Measurements from ENCODE around the gene HRC.
"Not testable (repeated sequence)": the region's sequence is repeated elsewhere in the genome, so short reads cannot be mapped to it uniquely, and the experiment has no call there.

HRC gene, protein sequence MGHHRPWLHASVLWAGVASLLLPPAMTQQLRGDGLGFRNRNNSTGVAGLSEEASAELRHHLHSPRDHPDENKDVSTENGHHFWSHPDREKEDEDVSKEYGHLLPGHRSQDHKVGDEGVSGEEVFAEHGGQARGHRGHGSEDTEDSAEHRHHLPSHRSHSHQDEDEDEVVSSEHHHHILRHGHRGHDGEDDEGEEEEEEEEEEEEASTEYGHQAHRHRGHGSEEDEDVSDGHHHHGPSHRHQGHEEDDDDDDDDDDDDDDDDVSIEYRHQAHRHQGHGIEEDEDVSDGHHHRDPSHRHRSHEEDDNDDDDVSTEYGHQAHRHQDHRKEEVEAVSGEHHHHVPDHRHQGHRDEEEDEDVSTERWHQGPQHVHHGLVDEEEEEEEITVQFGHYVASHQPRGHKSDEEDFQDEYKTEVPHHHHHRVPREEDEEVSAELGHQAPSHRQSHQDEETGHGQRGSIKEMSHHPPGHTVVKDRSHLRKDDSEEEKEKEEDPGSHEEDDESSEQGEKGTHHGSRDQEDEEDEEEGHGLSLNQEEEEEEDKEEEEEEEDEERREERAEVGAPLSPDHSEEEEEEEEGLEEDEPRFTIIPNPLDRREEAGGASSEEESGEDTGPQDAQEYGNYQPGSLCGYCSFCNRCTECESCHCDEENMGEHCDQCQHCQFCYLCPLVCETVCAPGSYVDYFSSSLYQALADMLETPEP

DNA sequence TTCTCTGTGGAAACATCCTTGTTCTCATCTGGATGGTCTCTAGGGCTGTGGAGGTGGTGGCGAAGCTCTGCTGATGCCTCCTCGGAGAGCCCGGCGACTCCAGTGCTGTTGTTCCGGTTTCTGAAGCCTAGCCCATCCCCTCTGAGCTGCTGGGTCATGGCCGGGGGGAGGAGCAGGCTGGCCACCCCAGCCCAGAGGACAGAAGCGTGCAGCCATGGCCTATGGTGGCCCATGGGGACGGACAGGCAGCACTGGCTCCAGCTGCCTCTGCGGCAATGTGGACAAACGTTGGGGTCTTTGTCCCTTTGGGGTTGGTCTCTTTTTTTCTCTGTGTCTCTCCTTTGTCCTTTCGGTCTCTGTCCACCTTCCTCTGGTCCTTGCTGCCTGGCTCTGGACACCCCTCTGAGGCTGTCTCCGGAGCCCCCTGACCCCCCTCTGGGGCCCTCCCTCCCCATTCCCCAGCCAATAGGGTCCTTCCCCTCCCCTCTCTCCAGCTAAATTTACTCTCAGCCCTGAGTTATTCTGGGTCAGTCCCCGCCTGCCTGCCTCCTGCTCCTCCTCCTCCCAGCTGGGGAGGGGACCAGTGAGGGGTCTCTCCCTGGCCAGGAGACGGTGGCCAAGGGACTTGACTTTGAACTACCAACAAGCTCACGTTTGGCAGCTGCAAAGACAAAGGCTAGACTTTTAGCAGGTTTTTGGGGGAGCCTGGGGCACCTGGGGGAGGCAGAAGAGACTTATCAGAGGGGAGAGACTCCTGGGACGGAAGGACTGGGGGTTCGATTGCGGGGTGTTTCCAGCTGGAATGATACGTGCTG, at the start of gene HRC:
Gene HRC (minus strand): TSS at position 392 of the 815 bp plus-strand sequence. CDS start 159 bp downstream, at position 233.
- H3K4me1 ChIP-seq = peaks cover 11% of the 10 kb centered on the region
- no peak for DNase-seq (ENCODE audit: low spot score in 2 of 2)
- no peaks in the 10 kb centered on the region for H3K27me3 ChIP-seq (ENCODE audit: low read depth)
- in situ Hi-C loops (cut with MboI; ENCODE audit: low sequenced_read_pairs) = no loop called here
- no peak within 1 kb of the TSS for H3K4me3 ChIP-seq
- H3K36me3 ChIP-seq (replicated peaks) = no peaks in the 10 kb centered on the region
- H3K9me3 ChIP-seq = no peaks in the 10 kb centered on the region

DNA sequence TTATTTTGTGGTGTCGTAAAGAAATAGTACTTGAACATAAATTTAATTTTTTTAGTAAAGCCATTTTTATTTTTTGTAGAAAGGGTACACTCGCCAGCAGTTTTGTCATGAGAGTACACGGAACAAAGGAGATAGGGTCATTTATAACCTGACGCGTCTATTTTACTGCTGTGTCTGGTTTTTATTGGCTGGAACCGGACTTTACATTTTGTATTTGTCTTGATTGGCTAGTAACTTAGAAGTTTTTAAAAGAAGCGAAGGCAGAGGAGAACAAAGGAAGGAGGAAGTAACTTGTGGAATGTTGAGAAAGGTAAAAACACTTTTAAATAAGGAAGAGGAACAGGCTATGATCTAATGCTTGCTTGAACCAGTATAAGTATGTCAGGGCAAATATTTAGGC, 45.8 kb upstream of the HRC start:
- H3K4me1 ChIP-seq = no peaks in the 10 kb centered on the region
- H3K4me3 ChIP-seq = no peak overlapping the region
- H3K9me3 ChIP-seq = no peaks in the 10 kb centered on the region
- in situ Hi-C loops (cut with MboI; ENCODE audit: low sequenced_read_pairs) = no loop called here
- no peak for DNase-seq (ENCODE audit: low spot score in 2 of 2)
- no peaks in the 10 kb centered on the region for H3K27me3 ChIP-seq (ENCODE audit: low read depth)
- peaks cover 8% of the 10 kb centered on the region for H3K36me3 ChIP-seq (replicated peaks)

DNA sequence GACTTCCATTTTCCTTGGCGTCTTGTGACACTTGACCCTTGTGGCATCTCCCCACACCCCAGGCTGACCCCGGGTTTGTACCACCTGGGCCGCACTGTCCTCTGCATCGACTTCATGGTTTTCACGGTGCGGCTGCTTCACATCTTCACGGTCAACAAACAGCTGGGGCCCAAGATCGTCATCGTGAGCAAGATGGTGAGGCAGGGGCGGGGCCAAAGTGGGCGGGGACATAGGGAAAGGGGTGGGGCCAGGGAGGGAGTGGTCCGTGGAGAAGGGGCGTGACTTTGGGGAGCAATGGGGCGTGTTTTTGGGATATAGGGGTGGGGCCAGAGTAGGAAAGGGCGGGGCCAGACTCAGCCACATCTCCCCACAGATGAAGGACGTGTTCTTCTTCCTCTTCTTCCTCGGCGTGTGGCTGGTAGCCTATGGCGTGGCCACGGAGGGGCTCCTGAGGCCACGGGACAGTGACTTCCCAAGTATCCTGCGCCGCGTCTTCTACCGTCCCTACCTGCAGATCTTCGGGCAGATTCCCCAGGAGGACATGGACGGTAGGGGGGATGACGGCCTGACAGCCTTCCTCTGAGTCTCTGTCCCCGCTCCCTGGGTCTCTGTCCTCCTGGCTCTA, 45.2 kb upstream of the HRC start:
- DNase-seq (ENCODE audit: low spot score in 2 of 2) = peak in 1 of 2 experiments; percentile 51
- no peak overlapping the region for H3K4me3 ChIP-seq
- no peaks in the 10 kb centered on the region for H3K4me1 ChIP-seq
- H3K27me3 ChIP-seq (ENCODE audit: low read depth) = no peaks in the 10 kb centered on the region
- H3K36me3 ChIP-seq (replicated peaks) = peaks cover 8% of the 10 kb centered on the region
- in situ Hi-C loops (cut with MboI; ENCODE audit: low sequenced_read_pairs) = no loop called here
- H3K9me3 ChIP-seq = no peaks in the 10 kb centered on the region

DNA sequence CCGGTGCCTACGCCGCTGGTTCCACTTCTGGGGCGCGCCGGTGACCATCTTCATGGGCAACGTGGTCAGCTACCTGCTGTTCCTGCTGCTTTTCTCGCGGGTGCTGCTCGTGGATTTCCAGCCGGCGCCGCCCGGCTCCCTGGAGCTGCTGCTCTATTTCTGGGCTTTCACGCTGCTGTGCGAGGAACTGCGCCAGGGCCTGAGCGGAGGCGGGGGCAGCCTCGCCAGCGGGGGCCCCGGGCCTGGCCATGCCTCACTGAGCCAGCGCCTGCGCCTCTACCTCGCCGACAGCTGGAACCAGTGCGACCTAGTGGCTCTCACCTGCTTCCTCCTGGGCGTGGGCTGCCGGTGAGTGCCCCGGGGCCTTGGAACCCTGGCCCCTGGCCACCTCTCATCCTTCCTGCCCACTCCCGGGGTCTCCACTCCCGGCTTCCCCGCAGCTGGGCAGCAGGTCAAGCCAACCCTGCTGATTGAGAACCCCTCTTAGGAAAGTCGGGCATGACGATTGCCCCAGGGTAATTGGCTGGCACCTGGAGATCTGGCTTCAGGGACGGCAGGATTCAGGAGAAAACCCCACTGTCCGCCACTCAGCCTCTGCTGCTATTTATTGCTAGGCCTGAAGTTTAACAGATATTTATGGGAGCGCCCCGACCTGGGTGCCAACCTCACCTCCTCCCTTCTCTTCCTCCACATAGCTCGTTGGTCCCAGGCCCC, 41.5 kb upstream of the HRC start:
- no peaks in the 10 kb centered on the region for H3K27me3 ChIP-seq (ENCODE audit: low read depth)
- no peaks in the 10 kb centered on the region for H3K4me1 ChIP-seq
- no peak for DNase-seq (ENCODE audit: low spot score in 2 of 2)
- no peak overlapping the region for H3K4me3 ChIP-seq
- H3K9me3 ChIP-seq = no peaks in the 10 kb centered on the region
- H3K36me3 ChIP-seq (replicated peaks) = no peaks in the 10 kb centered on the region; the same call in 1 of the 2 replicates
- in situ Hi-C loops (cut with MboI; ENCODE audit: low sequenced_read_pairs) = no loop called here

DNA sequence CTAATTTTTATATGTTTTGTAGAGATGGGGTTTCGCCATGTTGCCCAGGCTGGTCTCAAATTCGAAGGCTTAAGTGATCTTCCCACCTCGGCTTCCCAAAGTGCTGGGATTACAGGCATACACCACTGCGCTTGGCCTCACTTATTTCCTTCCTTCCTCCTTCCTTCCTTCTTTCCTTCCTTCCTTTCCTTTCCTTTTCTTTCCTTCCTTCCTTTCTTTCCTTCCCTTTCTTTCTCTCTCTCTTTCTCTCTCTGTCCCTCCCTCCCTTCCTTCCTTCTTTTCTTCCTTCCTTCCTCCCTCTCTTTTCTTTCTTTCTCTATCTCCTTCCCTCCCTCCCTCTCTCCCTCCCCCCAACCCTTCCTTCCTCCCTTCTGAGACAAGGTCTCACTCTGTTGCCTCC, 39.2 kb upstream of the HRC start:
- in situ Hi-C loops (cut with MboI; ENCODE audit: low sequenced_read_pairs) = no loop called here
- H3K36me3 ChIP-seq (replicated peaks) = peaks cover 12% of the 10 kb centered on the region
- H3K4me3 ChIP-seq = no peak overlapping the region
- H3K9me3 ChIP-seq = no peaks in the 10 kb centered on the region
- no peaks in the 10 kb centered on the region for H3K27me3 ChIP-seq (ENCODE audit: low read depth)
- H3K4me1 ChIP-seq = no peaks in the 10 kb centered on the region
- no peak for DNase-seq (ENCODE audit: low spot score in 2 of 2)

DNA sequence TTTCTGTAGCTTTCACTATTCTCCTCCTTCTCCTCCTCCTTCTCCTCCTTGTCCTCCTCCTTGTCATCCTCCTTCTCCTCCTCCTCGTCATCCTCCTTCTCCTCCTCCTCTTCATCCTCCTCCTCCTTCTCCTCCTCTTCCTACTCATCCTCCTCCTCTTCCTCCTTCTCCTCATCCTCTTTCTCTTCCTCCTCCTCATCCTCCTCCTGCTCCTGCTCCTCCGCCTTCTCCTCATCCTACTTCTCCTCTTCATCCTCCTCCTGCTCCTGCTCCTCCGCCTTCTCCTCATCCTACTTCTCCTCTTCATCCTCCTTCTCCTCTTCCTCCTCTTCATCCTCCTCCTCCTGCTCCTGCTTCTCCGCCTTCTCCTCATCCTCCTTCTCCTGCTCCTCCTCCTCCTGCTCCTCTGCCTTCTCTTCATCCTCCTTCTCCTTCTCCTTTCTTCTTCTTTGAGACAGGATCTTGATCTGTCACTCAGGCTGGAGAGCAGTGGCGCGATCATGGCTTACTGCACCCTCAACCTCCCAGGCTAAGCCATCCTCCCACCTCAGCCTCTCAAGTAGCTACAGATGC, 38.7 kb upstream of the HRC start:
- no peaks in the 10 kb centered on the region for H3K9me3 ChIP-seq
- H3K36me3 ChIP-seq (replicated peaks) = peaks cover 16% of the 10 kb centered on the region
- H3K27me3 ChIP-seq (ENCODE audit: low read depth) = no peaks in the 10 kb centered on the region
- no peak for DNase-seq (ENCODE audit: low spot score in 2 of 2)
- no peaks in the 10 kb centered on the region for H3K4me1 ChIP-seq
- in situ Hi-C loops (cut with MboI; ENCODE audit: low sequenced_read_pairs) = no loop called here
- no peak overlapping the region for H3K4me3 ChIP-seq

DNA sequence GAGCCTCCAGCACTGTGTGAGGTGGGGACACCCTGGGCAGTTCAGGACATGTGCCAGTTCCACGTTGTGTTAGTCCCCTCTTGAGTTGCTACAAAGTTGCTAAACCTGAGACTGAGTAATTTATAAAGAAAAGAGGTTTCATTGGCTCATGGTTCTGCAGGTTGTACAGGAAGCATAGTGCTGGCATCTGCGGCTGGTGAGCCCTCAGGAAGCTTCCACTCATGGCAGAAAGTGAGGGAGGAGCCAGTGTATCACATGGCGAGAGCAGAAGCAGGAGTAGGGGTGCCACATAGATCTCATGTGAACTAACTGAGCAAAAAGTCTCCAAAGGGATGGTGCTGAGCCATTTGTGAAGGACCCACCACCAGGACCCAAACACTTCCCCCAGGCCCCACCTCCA, 35.6 kb upstream of the HRC start:
- Histone ChIP-seq H3K4me1 (no peaks in the 10 kb centered on the region), H3K27me3 (ENCODE audit: low read depth) (no peaks in the 10 kb centered on the region), H3K36me3 (replicated peaks) (peaks cover 19% of the 10 kb centered on the region), H3K4me3 (no peak overlapping the region), H3K9me3 (no peaks in the 10 kb centered on the region)
- DNase-seq (ENCODE audit: low spot score in 2 of 2) = no peak
- in situ Hi-C loops (cut with MboI; ENCODE audit: low sequenced_read_pairs) = no loop called here

DNA sequence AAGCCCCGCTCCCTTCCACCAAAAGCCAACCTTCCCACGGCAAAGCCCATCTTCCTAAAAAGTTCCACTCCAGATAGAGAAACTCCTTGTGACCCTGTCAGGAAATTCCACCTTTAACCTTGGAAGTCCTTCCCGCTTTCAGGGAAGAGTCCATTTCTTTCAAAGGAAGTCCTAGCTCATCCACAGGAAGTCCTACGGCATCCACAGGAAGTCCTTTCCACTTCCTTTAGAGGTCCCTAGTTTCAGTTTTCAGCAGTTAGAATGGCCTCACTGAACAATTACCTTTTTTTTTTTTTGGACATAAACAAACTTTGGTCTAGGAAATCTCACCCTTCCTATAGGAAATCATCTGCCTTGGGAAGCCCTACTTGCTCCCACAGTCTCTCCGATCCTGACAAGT, 34.1 kb upstream of the HRC start:
- Histone ChIP-seq H3K4me3 (no peak overlapping the region), H3K4me1 (no peaks in the 10 kb centered on the region), H3K36me3 (replicated peaks) (peaks cover 19% of the 10 kb centered on the region), H3K27me3 (ENCODE audit: low read depth) (no peaks in the 10 kb centered on the region), H3K9me3 (no peaks in the 10 kb centered on the region)
- no peak for DNase-seq (ENCODE audit: low spot score in 2 of 2)
- in situ Hi-C loops (cut with MboI; ENCODE audit: low sequenced_read_pairs) = no loop called here

DNA sequence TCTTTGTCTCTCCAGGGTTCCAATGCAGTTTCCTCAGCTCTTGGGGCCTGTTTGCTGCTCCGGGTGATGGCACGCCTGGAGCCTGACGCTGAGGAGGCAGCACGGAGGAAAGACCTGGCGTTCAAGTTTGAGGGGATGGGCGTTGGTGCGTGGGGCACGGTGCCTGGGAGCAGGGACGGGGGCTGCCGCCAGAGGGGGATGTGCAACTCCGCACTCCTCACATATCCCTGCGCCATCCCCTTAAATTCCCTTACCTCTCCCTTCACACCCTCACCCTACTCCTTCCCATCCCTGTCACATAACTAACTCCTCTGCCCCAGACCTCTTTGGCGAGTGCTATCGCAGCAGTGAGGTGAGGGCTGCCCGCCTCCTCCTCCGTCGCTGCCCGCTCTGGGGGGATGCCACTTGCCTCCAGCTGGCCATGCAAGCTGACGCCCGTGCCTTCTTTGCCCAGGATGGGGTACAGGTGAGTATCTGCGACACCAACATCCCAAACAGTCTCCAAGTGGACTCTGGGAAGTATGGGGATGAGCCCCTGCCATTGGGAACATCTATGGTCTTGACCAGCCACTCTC, 33.5 kb upstream of the HRC start:
- DNase-seq (ENCODE audit: low spot score in 2 of 2) = no peak
- in situ Hi-C loops (cut with MboI; ENCODE audit: low sequenced_read_pairs) = no loop called here
- no peaks in the 10 kb centered on the region for H3K27me3 ChIP-seq (ENCODE audit: low read depth)
- peaks cover 19% of the 10 kb centered on the region for H3K36me3 ChIP-seq (replicated peaks)
- no peaks in the 10 kb centered on the region for H3K4me1 ChIP-seq
- no peaks in the 10 kb centered on the region for H3K9me3 ChIP-seq
- no peak overlapping the region for H3K4me3 ChIP-seq

DNA sequence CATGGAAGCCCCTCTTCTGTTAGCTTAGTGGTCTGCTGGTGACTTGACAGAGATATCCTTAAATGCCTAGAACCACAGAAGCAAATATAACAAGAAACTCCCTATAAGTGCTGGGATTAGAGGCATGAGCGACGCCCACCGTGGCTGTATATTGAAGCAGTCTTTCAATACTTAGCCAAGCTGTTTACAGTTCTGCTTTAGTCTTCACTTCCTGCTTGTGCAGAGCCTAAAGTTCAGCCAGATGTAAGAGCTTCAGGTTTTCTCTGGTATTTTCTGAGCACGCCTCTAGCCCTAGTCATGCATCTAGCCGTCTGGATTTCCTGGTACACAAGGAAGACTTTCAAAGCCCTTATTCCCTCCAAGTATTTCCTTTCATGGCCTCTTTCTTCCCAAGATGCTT, 30.9 kb upstream of the HRC start:
- H3K9me3 ChIP-seq = no peaks in the 10 kb centered on the region
- peaks cover 30% of the 10 kb centered on the region for H3K36me3 ChIP-seq (replicated peaks)
- H3K4me1 ChIP-seq = no peaks in the 10 kb centered on the region
- no peaks in the 10 kb centered on the region for H3K27me3 ChIP-seq (ENCODE audit: low read depth)
- no peak overlapping the region for H3K4me3 ChIP-seq
- no peak for DNase-seq (ENCODE audit: low spot score in 2 of 2)
- in situ Hi-C loops (cut with MboI; ENCODE audit: low sequenced_read_pairs) = no loop called here

DNA sequence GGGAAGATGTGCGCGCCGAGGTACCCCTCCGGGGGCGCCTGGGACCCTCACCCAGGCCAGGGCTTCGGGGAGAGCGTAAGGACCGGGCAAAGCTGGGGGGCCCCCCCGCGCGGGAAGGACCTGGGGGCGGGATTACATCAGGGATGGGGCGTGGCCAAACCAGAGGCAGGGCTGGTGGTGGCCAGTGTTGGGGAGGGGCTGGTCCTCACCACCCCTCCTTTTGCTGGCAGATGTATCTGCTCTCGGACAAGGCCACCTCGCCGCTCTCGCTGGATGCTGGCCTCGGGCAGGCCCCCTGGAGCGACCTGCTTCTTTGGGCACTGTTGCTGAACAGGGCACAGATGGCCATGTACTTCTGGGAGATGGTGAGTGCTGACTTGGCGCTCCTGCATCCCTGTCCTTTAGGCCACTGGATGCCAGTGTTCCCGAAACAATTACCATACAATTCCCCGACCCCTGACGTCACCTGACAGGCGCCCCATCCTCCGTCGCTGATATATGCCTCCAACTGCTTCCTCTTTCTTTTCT, 27.7 kb upstream of the HRC start:
- no peak for DNase-seq (ENCODE audit: low spot score in 2 of 2)
- H3K27me3 ChIP-seq (ENCODE audit: low read depth) = no peaks in the 10 kb centered on the region
- H3K4me3 ChIP-seq = no peak overlapping the region
- peaks cover 11% of the 10 kb centered on the region for H3K36me3 ChIP-seq (replicated peaks)
- H3K9me3 ChIP-seq = no peaks in the 10 kb centered on the region
- in situ Hi-C loops (cut with MboI; ENCODE audit: low sequenced_read_pairs) = no loop called here
- H3K4me1 ChIP-seq = no peaks in the 10 kb centered on the region

DNA sequence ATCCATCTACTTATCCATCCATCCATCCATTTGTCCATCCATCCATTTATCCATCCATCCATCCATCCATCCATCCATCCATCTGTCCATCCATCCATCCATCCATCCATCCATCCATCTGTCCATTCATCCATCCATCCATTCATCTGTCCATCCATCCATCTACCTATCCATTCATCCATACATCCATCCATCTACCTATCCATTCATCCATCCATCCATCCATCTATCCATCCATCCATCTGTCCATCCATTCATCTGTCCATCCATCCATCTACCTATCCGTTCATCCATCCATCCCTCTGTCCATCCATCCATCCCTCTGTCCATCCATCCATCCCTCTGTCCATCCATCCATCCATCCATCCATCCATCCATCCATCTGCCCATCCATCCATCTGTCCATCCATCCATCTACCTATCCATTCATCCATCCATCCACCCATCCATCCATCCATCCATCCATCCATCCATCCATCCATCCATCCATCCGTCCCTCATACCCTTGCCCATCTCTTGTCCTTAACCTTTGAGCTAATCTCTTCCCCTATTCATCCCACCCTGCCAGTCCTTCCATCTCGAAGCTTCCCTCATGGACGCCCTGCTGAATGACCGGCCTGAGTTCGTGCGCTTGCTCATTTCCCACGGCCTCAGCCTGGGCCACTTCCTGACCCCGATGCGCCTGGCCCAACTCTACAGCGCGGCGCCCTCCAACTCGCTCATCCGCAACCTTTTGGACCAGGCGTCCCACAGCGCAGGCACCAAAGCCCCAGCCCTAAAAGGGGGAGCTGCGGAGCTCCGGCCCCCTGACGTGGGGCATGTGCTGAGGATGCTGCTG, 27.0 kb upstream of the HRC start:
- in situ Hi-C loops (cut with MboI; ENCODE audit: low sequenced_read_pairs); H3K4me1 ChIP-seq; H3K9me3 ChIP-seq; H3K4me3 ChIP-seq; DNase-seq (ENCODE audit: low spot score in 2 of 2); H3K27me3 ChIP-seq (ENCODE audit: low read depth): not testable (repeated sequence)
- H3K36me3 ChIP-seq (replicated peaks) = peaks cover 11% of the 10 kb centered on the region

Data from HAP-1 (cell line).